NCI-H1436 treated with DMSO at 0.1 percent for 48 hours (cell line): Measurements from ENCODE around the gene RCSD1.

Source experiments
- DNase-seq: peaks from one replicate; lab custom pipeline; 2025; lab: John Stamatoyannopoulos, UW

RCSD1 gene

DNA sequence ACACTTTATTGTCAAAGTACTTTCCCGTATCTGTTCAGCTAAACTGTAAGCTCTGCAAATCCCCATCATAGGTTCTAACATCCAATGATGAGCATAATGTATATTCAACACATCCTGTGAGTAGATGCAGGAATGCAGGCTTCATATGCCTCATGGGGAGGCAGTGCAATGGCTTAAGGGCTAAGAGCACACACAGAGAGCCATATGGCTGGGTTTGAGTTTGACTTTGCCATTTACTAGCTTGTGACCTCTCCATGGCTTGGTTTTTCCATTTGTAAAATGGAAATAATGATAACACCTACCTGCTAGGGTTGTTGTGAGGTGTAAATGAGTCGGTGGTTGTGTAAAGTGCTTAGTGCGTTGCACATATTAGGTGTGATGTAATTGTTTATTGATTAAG, 13.4 kb downstream of the RCSD1 start:
- DNase-seq, result no peak

DNA sequence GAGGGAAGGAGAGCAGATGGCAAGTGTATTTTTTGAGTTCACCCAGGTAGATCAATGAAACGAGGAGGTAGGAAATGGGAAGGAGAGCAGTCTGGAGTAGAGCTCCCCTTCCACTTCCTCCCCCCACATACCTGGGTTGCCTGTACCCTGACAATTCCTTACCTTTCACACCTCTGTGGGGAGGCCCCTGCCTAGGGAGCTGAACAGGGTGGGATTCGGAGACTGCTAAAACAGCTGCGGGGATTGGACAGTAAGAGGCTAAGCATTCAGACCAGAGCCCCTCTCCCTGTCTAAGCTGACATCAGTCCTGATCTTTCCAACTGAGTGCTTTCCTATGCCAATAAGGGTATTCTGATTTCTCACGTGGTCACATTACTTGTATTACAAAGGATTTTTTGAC, 14.5 kb downstream of the RCSD1 start:
- no peak for DNase-seq

DNA sequence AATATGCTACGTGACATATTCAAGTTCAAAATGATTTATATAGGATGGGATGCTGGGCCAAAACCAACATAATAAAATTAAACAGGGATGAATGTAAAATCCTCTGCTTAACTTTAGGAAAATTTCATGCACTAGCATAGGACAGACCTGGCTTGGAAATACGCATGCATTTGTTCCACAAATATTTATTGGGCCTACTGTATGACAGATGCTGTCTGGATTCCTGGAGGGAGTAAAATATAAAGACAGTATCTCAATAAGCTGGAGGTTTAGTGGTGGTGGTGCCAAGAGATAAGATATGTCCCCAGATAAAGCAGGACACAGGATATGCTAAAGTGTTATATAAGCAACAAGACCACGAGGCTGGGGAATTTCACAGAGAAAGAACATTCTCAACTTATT, 15.1 kb downstream of the RCSD1 start:
- no peak for DNase-seq

DNA sequence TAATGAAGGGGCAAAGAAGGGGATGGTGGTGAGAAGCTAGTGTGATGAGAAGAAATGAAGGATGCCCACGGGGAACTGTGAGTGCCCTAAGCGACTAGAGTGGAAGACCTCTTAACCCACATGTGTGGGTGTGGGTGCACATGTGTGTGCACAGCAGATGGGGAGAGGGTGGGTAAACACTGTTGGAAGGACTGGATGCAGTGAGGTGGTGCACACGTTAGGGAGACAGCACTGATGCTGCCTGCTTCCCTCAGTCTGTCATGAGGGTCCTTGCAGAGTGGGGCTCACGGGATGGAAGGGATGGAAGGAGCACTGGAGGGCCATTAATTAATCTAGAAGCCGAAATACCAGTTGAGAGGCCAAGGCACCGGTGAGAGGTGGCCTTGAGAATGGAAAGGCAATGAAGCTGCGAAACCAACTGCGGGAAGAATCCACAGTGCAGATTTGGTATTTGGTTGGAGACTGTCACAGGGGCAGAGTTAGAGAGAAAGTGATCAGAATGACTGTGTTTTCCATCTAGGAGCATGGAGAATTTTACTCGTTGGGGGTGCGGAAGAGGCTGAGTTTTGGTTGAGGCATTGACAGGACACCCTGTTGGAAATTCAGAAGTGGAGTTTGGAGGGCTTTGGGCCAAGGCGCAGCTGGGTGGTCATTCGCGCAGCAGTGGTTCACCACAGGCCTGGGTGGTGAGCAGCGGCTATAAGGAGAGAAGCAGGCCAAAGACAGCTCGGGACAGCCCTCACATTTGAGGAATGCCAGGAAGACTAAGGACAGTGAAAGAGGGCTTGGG, 15.8 kb downstream of the RCSD1 start:
- DNase-seq, result no peak

DNA sequence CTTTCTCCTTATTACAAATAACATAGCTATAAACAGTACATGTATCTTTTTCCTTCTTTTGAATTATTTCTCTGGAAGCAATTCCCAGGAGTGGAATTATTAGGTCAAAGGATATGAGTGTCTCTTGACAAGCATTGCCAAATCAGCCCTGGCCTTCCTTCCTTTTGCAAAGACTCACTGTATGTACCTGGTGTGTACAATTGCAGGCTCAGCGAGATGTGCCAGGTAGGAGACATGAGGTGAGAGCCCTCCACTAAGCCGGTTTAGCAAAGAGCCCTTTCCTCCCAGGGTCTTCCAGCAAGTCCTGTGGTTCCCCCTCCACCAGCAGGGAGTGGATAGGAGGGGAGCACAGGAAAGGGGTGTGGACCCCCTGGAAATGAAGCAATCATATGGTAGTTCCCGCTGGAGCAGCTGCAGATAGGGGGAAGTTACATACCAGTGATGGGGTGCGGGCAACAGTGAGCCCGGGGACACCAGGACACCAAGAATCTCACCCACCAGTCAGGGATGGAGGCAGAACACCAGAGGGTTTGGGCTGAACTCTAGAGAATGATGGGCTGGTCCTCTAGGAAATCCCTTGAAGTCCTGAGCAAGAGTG, 18.3 kb downstream of the RCSD1 start:
- DNase-seq, result no peak

DNA sequence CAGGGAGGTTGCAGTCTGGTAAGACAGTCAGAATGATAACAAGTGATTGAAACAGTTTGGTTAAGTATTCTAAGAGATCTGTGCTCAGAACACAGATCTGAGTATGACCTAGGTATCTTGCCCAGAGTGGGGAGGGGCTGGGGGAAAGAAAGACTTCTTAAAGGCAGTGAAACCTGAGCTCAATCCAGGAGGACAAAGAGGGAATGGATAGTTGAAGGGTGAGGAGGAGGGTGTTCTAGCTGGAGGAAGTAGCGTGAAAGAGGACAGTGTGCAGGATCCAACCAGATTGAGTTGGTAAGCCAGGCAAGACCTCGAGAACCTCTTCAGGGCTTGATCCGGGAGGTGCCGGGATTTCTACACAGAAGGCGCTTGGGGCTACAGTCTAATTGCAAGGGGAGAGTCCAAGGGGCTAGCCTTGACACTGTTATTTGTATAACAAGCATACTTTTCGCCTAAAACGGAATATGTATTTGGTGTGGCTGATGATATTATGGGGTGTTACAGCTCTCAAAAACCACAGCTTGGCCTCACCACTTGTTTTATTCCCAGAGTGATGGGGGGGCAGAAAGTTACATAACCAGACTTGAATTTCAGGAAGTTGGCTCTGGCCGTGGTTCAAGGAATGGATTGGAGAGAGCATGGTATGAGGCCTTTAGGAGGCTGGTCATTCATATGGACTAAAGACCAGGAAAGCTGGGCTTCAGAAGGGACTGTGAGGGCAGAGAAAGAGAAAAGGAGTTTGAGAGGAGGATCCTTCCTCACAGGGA, 19.1 kb downstream of the RCSD1 start:
- no peak for DNase-seq

DNA sequence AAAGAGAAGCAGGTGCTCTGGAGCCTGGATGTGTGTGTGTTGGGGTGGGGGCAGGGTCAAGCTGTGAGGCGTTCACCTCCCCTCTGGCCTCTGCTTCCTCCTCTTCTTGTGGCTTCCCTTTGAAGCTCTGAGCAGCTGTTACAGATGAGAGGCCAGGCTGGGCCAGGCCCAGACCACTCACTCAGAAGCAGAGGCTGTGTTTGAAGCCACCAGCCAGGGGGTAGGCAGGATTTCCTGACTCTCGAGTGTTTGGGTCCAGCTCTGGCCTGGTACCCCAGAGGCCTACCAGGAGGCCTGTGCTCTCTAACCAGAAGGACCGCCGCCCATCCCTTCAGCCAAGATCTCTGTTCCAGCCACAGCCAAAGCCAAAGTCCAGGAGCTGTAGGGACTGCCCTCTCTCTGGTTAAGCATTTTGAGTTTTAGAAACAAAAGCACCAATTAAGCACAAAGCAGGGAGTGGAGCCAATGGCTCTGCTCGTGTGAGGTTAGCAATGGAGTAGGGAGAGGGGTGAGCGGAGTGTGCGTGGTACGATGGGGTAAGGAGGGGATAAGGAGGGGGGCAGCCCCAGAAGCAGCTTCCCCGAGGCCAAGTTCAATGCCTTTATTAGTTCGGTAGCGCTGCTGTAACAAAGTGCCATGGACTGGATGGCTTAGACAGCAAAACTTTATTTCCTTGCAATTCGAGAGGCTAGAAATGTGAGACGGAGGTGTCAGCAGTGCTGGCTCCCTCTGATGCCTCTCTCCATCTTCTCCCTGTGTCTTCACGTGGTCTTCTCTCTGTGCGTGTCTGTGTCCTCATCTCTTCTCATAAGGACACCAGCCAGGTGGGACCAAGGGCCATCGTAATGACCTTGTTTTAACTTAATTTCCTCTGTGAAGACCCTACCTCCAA, 20.5 kb downstream of the RCSD1 start:
- no peak for DNase-seq

DNA sequence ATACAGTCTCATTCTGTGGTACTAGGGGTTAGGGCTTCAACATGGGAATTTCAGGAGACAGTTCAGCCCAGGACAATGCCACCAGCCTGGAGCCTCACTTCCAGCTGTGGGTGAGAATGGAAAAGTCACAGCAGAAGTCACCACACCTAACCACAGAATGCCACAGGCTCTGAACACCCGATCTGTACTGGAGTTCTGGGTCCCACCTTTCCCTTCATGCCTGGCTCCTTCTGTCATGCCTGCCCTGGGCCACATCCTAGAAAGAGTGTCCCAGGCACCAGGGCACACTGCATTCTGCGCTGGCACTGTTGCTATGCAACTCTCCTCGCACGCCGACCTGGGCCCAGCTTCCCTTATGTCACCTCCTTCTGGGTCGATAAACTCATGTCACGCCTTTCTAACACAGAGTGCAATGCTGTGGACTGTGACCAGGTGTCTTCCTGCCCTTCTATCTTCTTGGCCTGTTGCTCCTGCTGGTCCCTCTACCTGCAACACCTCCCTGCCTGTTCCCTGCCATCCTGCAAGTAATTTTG, 21.2 kb downstream of the RCSD1 start:
- no peak for DNase-seq

DNA sequence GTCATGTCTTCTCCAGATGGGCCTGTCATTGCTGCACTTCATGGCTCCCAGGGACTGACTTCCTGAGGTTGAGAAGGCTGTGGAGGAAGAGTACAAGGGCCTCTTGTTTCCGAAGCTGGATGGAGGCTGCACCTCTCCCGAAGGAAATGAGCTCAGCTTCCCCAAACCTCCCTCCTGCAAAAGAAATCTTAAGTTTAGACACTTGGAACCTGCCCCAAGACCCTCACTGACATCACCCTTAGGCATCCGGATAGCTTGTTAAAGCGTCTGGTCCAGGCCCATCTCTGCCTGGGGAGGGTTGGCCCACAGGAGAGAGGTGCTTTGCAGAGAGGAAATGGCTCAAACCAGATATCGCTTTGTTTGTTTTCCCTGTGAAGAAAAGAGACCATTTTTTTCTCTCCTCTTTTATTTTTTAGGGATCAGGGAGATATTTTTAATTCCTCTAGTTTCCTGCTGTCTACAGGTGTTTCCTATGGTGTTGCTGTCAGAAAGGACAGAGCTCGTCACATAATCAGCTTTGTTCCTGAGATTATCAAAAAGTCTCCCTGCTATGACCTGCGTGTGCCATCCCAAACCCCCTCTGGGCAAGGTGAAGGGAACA, 25.0 kb downstream of the RCSD1 start:
- DNase-seq, result no peak

DNA sequence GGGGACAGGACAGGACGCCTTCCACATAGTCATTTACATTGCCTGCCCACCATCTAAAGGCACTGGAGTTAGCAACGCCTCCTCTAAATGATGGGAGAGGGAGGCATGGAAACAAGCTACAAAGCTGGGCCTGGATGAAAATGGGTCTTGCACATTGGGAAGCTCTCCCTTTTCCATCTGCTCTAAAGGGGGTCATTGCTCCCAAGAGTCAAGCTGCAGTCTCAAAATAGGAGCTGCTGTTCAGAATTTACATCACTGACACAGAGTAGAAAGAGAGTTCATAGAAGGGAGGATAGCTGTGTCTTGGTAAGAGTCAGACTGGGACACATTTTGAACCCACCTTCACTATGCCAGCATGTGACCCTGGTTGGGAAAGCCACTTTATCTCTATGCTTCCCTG, 26.6 kb downstream of the RCSD1 start:
- DNase-seq, result no peak

DNA sequence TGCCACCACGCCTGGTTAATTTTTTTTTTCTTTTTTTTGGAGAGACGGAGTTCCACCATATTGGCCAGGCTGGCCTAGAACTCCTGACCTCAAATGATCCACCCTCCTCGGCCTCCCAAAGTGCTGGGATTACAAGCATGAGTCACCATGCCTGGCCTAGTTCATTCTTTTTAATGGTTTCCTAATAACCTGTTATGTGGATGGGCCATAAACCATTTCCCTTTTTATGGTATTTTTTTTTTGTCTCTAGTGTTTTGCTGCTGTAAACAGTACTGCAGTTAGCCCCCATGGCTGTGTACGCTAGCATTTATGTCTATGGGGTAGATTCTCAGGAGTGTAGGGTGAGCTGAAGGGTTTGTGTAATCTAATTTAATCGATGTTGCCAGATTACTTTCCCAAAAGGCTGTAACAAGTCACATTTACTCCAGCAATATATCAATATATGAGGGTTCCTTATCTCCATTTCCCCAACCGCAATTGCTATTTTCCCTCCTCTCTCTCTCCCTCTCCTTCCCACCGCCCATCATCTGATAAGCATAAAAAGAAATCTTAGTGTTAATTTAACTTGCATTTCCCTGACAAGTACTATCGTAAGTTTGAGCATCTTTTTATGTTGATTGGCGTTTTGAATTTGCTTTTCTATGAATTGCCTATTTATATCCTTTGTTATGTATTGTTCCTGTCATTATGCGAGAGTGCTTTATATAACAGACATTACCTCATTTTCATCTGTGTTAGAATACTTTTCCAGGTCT, 28.7 kb downstream of the RCSD1 start:
- DNase-seq, result no peak

DNA sequence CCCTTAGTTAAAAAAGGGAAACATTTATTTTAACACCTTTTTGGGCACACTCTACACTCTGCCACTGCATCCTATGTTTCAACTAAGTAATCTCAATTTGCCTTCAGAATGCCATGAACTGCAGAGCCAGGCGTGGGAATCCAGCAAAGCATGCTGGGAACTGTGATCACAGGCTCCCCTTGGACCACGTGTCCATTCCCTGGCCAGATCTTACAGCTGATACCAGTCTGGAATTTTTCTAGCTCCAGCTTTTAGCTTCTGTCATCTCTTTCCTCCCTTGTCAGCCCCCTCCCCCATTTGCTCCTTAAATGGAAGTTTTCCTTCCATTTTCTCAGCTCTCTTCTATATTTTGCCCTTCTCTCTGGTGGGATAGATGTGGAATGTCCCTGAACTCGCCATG, 29.4 kb downstream of the RCSD1 start:
- no peak for DNase-seq

DNA sequence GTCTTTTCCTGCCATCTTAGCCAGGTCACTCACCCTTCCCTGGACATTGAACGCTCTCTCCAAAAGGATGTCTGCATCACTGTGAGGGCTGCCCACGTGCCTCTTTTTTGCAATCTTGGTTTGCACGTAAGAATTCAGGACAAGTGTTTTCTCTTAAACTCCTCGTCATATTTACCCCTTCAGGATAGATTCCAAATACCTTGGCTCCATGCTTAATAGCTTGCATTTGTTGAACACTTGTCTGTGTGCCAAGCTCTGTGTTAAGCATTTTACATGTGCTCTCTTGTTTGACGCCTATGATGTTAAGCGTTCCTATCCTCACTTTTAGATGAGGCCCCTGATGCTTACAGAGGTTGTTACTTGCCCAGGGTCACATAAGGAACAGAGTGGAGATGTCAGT, 29.8 kb downstream of the RCSD1 start:
- no peak for DNase-seq

DNA sequence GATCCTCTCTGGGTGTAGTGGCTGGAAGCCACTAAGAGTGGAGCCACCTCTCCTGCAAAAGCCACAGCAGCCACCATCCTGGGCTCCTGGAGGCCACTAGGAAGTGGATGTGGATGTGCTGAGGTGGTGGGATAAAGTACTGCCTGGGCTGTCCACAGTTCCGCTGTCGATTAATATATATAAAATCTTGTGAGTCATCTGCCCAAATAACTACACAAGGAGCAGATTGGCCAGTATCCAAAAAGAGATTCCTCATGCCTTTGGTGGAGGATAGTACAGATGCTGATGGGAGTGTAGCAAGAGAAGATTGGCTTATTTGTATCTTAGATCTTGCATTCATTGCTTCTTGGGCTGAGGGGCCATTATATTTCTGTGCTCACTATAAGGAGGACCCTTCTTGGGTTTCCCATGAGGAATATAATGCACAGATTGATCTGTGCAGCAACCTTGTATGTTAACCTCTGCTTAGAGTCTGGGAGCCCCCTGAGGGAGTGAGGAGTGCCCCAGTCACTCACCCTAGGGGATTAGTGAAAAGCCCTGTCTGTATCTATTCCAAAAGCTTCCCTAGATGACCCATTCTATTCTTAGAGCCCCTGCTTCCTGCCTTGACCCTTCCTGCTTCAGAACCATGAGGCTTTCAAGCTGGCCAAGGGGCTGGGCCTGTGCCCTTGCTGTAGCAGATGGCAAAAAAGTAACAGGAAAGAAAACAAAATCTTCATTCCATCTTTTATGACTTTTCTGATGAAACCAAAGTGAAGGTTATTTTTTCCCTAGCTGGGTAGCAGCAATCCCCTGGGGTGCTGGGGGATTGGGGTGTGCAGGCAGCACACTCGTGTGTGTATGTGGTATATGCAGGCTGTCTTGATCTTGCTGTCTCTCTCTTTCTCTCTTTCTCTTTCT, 31.7 kb downstream of the RCSD1 start:
- DNase-seq, result no peak

DNA sequence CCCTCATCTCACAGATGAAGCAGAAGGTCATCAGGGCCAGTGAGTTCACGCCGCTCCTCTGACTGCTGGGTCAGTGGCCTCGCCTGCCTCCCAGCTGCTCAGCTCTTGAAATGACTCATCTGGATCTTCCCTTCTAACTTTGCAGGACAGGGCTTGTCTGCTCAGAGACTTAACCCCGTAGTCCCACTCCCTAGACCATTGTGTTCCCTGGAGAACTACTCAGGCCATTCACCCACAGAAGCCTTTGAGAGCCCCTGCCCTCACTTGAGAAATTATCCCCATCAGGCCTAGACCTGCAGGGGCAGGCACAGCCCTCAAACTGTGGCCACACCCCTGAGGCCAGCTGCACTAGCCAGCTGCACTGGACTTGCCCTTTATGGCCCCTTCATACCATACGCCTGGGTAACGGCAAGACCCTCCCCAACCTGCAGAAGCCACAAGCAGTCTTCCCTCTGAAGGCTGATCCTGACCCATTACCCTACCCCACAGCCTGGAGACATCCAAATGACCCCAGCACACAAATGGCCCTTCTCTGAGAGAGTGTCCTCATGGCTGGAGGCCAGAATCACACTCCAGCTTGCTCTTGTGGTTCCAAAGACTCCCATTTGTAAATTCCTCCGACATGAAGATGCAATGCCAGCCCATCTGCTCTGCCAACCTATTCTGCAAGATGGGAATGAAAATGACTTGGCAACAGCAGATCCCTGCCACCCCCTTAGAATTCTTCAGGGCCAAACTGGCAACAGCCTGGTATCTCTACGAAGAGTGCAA, 33.2 kb downstream of the RCSD1 start:
- DNase-seq, result no peak

DNA sequence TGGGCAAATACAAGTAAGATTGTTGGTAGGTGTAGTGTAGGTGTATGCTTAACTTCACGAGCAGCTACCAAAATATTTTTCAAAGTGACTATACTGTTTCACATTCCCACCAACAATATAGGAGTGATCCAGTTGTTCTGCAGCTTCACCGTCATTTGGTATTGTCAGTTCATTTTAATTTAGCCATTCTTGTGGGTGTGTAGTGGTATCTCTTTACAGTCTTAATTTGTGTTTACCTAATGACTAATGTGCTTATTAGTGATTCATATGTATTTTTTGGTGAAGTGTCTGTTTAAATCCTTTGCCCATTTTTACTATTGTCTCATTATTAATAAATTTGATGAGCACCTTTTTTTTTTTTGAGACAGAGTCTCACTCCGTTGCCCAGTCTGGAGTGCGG, 35.4 kb downstream of the RCSD1 start:
- DNase-seq, result no peak

DNA sequence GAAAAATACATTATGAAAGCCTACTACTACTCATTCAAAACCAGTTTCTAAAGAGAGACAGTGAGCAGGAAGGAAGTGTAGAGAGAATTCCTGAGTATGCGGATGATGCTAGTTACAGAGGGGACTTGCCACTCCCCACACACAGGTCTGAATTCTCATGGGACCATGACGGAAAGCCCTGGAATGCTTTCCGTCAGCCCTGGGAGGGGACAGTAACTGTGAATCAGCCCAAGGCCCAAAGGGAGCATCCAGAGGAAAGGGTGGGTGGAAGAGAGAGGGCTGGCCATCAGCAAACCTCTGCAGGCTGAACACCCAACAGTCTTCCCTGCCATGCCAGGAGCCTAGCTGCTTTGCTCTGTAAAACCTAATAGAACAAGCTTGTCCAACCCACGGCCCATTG, 36.4 kb downstream of the RCSD1 start:
- no peak for DNase-seq

DNA sequence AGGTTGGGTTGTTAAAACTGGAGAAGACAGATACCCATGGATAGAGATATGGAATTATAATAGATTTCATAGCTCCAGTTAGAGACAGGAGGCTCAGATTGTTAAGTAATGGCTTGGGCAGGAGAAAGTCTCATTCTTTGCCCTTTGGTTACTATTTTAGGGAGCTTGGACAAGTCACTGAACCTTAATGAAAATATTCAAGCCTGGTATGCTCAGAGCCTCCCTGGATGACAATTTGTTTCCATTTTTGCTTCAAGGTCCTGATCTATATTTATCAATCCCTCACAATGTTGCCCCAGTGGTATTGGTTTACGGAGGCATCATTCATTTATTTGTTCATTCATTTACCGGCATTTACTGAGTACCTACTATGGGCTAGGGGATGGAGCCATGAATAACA, 37.5 kb downstream of the RCSD1 start:
- DNase-seq, result no peak

DNA sequence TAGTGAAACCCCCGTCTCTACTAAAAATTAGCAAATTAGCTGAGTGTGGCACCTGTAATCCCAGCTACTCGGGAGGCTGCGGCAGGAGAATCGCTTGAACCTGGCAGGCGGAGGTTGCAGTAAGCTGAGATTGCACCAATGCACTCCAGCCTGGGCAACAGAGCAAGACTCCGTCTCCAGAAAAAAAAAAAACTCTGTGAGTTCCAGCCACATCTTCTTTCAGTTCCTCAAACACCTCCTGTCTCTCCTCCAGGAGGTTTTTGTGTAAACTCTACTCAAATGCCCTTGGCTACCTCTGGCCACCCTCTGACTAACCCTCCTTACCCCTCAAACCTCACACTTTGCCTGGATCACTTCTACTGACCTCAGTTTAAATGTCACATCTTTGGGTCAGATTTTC, 38.1 kb downstream of the RCSD1 start:
- DNase-seq, result no peak
